ENCODE data around the gene ECE2.
A peak's percentile ranks its signal among the peaks of the same experiment; 100 is the strongest.

Gene ECE2

GRCh38 chr3:184291044-184291737 lies 15.4 kb downstream of the ECE2 start:
- no peak for TF ChIP-seq CTCF (IDR thresholded peaks at IDR 0.05; ENCODE audit: low read depth, low read length, missing control alignments)
- DNase-seq (ENCODE audit: extremely low read depth, low read depth) = no peak

GRCh38 chr3:184291738-184292445 lies 16.1 kb downstream of the ECE2 start:
- H3K4me3 ChIP-seq (replicated peaks; ENCODE audit: low read depth, low read length) = no peak overlapping the region
- TF ChIP-seq CTCF (IDR thresholded peaks at IDR 0.05; ENCODE audit: low read depth, low read length, missing control alignments) = no peak
- DNase-seq (ENCODE audit: extremely low read depth, low read depth) = no peak

More at GRCh38 chr3:184291044-184291737, 15.4 kb downstream of the ECE2 start:
- H3K4me3 ChIP-seq (replicated peaks; ENCODE audit: low read depth, low read length) = no peak overlapping the region

- no peak overlapping the region for H3K4me3 ChIP-seq (replicated peaks; ENCODE audit: low read depth, low read length)
- TF ChIP-seq CTCF (IDR thresholded peaks at IDR 0.05; ENCODE audit: low read depth, low read length, missing control alignments) = no peak
- no peak for DNase-seq (ENCODE audit: extremely low read depth, low read depth)
Measured at GRCh38 chr3:184295771-184296170, 19.9 kb downstream of the ECE2 start.

- TF ChIP-seq CTCF (IDR thresholded peaks at IDR 0.05; ENCODE audit: low read depth, low read length, missing control alignments) = no peak
- H3K4me3 ChIP-seq (replicated peaks; ENCODE audit: low read depth, low read length) = no peak overlapping the region
- no peak for DNase-seq (ENCODE audit: extremely low read depth, low read depth)
Measured at GRCh38 chr3:184296616-184297015, 20.8 kb downstream of the ECE2 start.

GRCh38 chr3:184298759-184299487 lies 23.1 kb downstream of the ECE2 start, which contains the start of gene PSMD2:
PSMD2 (plus strand) TSS chr3:184299241; CDS start chr3:184299267, 26 bp downstream.
- TF ChIP-seq CTCF (IDR thresholded peaks at IDR 0.05; ENCODE audit: low read depth, low read length, missing control alignments) = no peak
- peak; percentile 81 for DNase-seq (ENCODE audit: extremely low read depth, low read depth)
- H3K4me3 ChIP-seq (replicated peaks; ENCODE audit: low read depth, low read length) = peak within 1 kb of the TSS; percentile 97

GRCh38 chr3:184299488-184300377 lies 23.9 kb downstream of the ECE2 start:
- no peak for DNase-seq (ENCODE audit: extremely low read depth, low read depth)
- H3K4me3 ChIP-seq (replicated peaks; ENCODE audit: low read depth, low read length) = peak overlapping the region; percentile 97
- TF ChIP-seq CTCF (IDR thresholded peaks at IDR 0.05; ENCODE audit: low read depth, low read length, missing control alignments) = no peak

Measured in HFF-Myc (cell line).